SK-N-MC (cell line): ENCODE data around the gene PALM2AKAP2.

ENCODE experiments used
- EZH2 ChIP-seq: fragments of 200-600 bp; sonication (generic); IDR thresholded peaks from one replicate; pipeline ENCODE4 v1.6.1; 2017; ENCODE audit warnings: antibody characterized with exemption
- POLR2AphosphoS5 ChIP-seq: IDR thresholded peaks from 2 replicates; pipeline ENCODE4 v1.6.1; 2012; ENCODE audit warnings: mild to moderate bottlenecking, low read depth, low read length, borderline replicate concordance

DNA sequence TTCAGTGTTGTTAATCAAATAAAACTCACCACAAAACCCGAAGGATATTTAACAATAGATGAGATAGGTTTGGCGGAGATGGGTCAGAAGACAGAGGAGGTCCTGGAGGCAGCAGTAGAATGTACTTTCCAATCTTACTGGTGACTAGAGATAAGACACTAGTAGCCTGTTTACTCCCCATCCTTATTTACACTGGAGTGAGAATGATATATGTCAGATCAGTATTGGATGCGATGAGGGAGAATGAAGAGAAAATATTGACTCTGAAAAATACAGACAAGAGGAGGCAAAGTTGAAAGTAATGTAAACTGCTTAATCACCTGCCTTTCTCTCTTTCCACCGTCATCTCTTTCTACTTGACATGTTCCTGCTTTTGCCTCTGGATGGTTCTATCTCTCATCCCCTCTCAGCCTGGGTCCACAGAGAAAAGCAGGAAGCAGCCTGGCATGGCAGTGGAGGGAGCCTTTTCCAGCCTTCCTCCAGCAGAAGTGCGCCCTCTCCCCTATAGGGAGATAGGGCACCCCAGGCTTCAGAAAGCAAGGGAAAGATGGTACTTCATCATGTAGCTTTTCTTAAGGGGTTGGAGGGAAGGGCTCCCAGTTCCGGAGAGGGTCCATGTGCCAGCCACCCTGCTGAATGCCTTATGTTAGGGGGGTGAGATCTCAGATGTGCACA, 11.1 kb downstream of the PALM2AKAP2 start:
- no peak for TF ChIP-seq POLR2AphosphoS5
- no peak for TF ChIP-seq EZH2
